CD4-positive, alpha-beta T cell treated with Interleukin-17A for 4 hours (primary cell): ENCODE results near the gene ADPGK.
"Not testable (repeated sequence)": the region's sequence is repeated elsewhere in the genome, so short reads cannot be mapped to it uniquely, and the experiment has no call there.

ENCODE experiments used
- DNase-seq: peaks from one replicate; pipeline ENCODE4 v3.0.0-alpha.2; 2020; ENCODE audit warnings: mixed read lengths

ADPGK gene

DNA sequence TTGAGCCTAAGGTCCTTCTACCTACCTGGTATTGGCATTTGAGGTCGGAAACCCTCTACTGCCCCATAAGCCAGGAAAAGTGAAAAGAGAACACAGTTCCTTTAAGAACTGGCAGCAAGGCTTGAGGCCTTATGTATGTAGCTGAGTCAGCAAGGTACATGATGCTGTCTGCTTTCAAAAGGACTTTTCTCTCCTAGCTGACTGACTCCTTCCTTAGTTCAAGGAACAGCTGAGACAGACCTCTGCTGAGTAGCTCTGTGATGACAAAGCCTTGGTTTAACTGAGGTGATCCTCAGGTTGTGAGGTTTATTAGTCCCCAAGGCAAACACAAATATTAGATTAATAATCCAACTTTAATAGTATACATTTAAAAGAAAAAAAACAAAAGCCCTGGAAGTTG lies 45.8 kb downstream of the ADPGK start:
- no peak for DNase-seq

DNA sequence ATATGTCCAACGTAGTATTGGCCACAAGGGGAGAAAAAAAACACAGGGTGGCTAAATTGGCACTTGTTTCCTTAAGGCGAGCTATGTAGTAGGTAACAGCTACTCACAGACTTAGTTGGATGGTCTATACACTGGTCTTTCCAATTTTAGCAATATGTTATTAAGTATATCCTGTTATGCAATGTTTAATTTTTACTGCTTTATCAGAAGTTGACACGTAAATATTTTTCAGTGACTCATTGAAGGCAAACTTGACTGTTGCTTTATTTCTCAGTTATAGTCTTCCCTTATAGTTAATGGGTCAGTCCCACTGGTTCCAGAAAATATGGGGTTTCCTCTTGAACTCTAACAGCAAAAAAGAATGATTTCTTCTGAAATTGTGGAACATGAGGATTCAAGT lies 46.5 kb downstream of the ADPGK start:
- DNase-seq: no peak

DNA sequence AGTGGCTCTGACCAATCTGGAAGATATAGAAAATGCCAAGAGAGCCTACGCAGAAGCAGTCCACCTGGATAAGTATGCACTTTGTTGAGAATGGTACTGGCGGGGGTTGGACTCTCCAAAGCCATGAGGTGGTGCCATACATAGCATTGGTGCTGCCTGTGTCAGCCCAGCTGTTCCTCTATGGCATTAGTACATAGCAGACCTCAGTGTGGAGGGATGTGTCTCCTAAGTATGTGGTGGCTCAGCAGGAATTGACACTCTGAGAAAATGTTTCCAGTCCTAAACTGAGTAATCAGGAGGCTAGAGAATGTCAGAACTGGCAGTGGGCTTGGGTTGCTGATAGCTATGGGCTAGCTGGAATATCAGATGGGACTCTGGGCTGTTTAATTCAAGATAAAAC lies 48.4 kb downstream of the ADPGK start:
- DNase-seq: no peak

DNA sequence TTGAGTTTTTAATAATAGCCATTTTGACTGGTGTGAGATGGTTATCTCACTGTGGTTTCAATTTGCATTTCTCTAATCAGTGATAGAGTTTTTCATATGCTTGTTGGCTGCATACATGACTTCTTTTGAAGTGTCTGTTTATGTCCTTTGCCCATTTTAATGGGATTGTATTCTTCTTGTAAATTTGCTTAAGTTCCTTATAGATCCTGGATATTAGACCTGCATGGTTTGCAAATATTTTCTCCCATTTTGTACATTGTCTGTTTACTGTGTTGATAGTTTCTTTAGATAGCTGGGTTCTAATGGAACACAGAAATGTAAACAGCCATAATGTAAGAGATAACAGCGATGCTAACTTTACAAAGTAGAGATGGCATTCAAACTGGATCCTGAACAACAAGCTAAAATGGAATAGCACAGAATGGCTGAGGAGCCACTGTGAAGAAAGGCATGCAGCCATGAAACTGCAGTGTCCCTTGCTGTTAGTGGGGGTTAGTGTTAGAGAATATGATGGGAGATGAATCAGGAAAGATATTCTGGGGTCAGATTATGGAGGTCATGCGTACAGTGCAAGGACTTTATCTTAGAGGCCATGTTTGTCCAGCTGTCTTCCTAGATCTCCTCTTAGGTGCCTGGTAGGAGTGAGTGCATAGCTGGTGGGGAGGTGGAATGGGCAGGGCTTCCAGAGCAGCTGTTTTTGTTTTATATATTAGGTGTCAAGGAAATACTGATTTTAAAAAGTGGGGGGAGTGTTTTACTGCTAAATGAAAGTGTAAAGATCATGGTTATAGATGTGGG lies 49.4 kb downstream of the ADPGK start:
- DNase-seq: no peak

DNA sequence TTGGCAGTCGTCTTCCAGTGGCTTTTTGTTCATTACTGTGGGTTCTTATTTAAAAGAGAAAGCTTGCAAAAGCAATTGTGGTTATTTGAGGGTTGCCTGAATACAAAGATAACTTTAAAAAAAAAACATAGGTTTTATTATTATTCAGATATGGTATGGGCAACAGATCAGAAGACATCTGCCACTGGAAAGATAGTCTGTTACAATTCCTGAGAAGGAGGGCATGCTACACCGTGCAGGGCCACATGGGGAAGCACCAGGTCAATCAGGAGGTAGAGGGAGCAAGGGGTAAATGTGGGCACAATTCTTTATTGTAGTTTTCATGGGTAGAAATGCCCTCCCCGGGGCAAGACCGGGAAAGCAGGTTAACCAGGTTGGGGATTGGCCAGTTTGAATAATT lies 51.0 kb downstream of the ADPGK start:
- DNase-seq: no peak

DNA sequence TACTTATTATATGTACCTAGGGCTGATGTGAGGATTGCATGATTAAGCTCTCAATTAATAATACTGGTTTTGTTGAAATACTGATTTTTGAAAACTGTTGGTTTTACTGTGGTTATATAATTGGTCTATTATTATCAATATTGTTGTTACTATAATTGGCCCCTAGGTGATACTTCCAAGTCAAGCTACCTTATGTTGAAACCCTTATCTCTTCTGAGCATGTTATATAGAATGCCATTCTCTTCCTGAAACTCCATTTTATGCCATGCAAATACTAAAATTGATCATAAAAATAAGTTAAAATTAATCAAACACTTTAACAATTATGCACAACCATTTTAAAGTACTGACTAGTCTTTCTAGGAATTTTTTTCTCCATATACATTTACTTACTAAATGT lies 51.5 kb downstream of the ADPGK start:
- DNase-seq: no peak

DNA sequence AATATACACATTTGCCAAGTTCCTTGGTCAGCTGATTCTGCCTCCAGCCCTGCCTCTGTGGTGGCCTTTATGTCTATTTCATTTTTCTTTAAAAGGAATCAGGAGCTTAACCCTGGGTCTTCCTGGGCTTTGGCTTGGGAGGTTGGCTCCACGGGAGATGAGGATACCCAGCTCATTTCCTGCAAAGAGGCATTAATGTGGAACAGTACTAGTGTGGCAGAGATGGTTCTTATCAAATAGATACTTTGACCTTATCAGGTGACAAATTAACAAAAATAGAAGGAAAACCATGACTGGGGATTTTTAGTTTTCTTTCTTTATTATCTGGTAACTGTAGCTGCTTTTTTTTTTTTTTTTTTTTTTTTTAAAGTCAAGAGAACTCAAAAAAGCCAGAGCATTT lies 54.7 kb downstream of the ADPGK start:
- DNase-seq: no peak

DNA sequence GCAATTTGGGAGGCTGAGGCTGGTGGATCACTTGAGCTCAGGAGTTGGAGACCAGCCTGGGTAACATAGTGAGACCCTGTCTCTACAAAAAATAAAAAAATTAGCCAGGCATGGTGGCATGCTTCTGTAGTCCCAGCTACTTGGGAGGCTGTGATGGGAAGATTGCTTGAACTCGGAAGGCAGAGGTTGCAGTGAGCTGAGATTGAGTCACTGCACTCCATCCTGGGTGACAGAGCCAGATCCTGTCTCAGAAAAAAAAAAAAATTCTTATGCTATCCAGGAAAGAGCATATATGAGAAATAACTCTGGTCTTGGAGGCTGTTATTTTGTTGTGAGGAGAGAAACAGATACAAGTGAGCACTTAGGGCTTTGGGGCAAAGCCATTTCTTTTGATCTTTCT lies 55.3 kb downstream of the ADPGK start:
- not testable (repeated sequence) for DNase-seq

DNA sequence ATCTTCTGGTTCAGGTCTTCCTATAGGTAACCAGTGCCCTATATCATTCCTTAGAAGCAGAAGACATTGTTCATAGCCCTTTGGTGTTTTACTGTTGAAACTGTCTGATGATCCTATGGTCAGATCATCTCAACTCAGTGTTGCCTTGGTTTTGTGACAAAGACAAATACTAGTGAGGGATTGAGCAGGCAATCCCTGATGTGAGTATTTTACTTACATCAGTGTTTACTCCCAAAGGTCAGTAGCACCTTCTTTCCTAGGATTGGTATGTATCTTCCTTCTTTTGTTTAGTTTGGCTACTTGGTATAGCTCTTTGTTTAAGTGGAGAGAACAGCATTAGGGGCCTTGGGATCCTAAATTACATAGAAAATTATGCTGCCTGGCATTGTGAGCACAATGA lies 56.4 kb downstream of the ADPGK start:
- no peak for DNase-seq

DNA sequence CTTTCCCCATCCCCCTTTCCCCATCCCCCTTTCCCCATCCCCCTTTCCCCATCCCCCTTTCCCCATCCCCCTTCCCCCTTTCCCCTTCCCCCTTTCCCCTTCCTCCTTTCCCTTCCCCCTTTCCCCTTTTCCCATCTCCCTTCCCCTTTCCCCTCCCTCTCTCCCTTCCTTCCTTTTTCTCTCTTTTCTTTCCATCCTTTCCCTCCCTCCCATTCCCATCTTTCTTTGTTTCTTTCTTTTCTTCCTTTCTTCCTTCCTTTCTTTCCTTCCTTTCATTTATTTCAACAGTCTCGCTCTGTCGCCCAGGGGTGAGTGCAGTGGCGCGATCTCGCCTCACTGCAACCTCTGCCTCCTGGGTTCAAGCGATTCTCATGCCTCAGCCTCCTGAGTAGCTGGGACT lies 57.7 kb downstream of the ADPGK start:
- DNase-seq: not testable (repeated sequence)

DNA sequence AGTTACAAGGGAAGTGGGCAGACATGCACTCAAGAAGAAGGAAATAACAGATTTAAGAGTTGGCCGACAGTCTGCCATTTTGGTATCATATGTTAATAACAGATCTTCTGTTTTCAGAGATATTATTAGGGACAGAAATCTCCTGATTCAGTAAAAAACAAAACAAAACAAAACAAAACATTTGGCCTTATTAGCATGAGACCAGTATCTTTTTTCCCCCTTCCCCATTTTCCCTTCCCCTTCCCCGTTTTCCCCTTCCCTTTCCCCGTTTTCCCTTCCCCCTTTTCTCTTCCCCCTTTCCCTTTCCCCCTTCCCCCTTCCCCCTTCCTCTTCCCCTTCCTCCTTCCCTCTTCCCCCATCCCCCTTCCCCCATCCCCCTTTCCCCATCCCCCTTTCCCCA lies 58.1 kb downstream of the ADPGK start:
- no peak for DNase-seq

DNA sequence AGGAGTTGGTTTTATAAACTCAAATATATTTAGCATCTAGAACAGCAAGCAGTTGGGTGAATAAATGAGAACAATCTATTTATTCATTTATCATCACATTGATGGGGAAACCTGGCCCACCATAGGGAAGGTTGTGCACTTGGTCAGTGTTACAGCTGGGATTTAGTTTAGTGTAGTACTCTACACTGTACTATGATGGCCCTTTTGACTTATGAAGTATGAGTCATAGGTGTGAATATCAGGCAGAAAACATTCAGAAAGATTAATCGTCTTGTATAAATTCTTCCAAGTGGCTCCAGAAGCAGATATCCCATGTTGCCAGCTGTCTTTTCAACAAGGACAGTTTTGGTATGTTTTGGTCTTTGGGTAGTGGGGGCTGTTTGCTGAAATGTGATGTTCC lies 59.5 kb downstream of the ADPGK start:
- DNase-seq: no peak

DNA sequence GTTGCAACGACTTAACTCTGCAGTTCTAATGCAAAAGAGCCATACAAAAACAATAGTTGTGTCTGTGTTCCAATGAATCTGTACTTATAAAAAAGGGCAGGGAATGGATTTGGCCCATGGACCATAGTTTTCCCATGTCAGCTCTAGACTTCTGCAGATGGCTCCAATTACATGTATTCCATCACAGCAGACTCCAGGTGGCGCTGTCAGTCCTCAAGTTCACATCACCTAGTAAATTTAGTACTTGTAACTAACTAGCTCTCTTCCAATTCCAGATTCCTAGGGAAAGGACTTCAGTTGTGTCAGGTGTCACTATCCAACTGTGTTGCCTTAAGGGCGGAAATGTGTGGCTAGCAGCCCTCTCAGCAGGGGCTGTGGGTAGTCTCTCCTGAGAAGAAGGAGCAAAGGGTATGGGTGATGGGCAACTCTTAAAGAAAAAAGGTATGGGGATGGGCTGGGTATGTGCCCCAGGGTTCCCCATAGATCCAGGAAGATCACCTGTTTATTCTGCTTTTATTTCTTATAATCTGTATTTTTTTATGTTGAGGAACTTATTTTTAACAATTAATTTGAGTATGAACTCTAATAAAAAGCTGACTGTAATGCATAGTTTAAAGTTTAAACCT lies 61.4 kb downstream of the ADPGK start:
- DNase-seq: peak; percentile 81

DNA sequence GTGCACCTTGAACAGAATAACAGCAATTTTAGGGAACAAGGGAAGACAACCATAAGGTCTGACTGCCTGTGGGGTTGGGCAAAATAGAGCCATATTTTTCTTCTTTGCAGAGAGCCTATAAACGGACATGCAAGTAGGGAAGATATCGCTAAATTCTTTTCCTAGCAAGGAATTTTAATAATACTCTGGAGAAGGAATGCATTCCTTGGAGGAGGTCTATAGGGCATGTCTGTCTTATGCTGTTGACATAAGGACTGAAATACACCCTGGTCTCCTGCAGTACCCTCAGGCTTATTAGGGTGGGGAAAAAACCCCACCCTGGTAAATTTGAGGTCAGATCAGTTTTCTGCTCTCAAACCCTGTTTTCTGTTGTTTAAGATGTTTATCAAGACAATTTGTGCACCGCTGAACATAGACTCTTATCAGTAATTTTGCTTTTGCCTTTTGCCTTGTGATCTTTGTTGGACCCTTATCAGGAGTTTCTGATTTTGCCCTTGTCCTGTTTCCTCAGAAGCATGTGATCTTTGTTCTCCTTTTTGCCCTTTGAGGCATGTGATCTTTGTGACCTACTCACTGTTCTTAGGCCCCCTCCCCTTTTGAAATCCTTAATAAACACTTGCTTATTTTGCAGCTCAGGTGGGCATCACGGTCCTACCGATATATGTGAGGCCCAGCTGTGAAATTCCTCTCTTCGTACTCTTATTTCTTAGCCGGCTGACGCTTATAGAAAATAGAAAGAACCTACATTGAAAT lies 74.8 kb downstream of the ADPGK start:
- DNase-seq: not testable (repeated sequence)

DNA sequence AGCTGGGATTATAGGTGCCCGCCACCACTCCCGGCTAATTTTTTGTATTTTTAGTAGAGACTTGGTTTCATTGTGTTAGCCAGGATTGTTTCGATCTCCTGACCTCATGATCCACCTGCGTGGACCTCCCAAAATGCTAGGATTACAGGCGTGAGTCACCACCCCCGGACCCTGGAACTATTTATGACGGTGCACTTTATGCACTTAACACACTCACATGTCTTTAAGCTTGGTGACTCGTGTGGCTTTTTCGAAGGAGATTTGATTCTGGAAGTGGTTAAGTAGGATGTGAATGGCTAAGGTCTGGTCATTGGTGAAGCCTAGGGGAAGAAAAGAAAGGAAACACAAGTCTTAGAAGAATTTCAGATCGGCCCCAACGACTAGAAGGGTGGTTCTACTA lies 77.3 kb downstream of the ADPGK start:
- DNase-seq: no peak
